Right renal cortex interstitium (tissue), 3 donors: ENCODE measurements around the gene HSF2. TPM values are rescaled to one million over a fixed set of nuclear protein-coding genes. Genes with fewer than 3 reads are reported as not detected.

Experiments
- DNase-seq, 3 donors: peaks; one replicate each; pipeline ENCODE4 v3.0.0-alpha.2; 2013; ENCODE audit warnings: low read depth in 3 of 3, low spot score in 2 of 3
- polyA plus RNA-seq, 3 donors: library from polyadenylated mRNA; unstranded; fragments of 120-200 nt; gene quantifications; one replicate each; pipeline ENCODE4 v1.2.1, GENCODE V29; 2013; ENCODE audit not compliant: insufficient read length in 3 of 3

The HSF2 gene, protein sequence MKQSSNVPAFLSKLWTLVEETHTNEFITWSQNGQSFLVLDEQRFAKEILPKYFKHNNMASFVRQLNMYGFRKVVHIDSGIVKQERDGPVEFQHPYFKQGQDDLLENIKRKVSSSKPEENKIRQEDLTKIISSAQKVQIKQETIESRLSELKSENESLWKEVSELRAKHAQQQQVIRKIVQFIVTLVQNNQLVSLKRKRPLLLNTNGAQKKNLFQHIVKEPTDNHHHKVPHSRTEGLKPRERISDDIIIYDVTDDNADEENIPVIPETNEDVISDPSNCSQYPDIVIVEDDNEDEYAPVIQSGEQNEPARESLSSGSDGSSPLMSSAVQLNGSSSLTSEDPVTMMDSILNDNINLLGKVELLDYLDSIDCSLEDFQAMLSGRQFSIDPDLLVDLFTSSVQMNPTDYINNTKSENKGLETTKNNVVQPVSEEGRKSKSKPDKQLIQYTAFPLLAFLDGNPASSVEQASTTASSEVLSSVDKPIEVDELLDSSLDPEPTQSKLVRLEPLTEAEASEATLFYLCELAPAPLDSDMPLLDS
- 10 to 100 TPM; 36.2 to 40.4 (median 38.8) TPM for polyA plus RNA-seq

DNA sequence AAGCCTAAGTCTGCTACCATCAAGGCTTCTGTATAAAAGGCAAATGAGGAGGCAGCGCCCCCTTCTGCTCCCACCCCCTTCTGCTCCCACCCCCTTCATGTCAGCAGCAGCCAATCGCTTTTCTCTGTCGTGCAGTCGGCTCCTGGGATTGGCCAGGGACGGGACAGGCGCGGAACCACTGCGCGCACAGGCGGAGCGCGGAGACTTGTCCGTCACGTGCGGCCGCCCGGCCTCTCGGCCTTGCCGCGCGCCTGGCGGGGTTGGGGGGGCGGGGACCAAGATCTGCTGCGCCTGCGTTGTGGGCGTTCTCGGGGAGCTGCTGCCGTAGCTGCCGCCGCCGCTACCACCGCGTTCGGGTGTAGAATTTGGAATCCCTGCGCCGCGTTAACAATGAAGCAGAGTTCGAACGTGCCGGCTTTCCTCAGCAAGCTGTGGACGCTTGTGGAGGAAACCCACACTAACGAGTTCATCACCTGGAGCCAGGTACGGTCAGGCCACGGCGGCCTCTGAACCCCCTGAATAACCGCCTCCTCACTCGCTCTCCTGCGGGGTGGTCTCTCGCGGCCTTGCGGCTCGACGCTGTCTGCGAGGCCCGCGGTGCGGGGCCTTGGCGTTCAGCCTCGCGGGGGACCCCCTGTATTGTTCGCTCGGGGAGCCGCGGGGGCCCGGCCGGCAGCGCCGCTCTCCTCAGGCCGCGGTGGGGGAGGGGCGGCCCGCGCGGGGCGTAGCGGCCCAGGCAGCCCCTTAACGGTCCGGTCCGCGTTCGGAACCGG is at the start of gene HSF2:
TSS of gene HSF2 (plus strand) at position 305 of the 773 bp plus-strand sequence. CDS start at position 391, 86 bp downstream.
- DNase-seq: peak; percentile 83 to 90 (median 89)

DNA sequence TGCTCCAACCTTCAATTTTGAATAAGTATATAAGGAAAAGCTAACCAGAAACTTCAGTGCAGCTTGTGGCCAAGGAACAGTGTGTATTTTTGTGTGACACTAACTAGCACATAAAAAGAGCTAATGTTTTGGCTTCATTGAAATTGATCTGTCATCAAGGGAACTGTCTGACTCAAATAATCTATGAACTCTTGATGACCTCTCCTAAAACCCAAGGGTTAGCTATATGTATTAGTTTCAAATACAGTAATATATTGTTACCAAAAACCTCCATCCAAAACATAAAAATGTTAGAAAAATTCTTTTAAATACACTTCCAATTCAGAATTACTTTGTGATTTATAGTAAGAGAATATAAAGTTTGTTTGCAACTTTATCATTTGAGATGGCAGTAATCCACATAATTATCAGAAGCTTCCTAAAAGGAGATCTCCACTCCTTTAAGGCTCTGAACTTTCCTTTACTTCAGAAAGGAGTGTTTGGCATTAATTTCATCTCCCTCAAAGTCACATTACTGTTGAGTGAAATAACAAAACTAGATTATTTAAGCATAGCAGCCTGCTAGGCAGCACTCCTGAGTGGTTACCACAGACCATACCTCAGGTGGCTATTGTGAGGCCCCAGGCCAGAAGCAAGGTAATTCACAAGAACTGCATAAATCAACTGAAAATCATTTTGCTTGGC is 46.3 kb upstream of the HSF2 start:
- no peak for DNase-seq

DNA sequence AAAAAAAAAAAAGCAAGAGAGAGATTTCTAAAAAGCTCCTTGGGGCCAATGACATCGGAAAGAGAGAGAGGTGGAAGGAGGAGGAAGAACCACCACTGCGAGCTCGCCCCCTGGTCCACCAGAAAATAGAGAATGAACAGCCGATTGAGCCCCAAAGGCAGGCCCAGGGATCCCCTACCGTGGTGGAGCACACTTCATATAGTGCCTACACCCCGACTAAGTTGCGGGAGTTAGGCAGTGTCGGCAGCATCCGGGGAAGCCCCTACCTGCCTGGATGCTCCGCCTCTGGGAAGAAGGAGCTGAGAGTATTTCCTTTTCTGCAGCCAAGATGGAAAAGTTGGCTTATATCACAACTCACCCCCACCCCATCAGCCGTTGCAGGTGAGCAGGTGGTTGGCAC is 38.6 kb upstream of the HSF2 start:
- DNase-seq: no peak

DNA sequence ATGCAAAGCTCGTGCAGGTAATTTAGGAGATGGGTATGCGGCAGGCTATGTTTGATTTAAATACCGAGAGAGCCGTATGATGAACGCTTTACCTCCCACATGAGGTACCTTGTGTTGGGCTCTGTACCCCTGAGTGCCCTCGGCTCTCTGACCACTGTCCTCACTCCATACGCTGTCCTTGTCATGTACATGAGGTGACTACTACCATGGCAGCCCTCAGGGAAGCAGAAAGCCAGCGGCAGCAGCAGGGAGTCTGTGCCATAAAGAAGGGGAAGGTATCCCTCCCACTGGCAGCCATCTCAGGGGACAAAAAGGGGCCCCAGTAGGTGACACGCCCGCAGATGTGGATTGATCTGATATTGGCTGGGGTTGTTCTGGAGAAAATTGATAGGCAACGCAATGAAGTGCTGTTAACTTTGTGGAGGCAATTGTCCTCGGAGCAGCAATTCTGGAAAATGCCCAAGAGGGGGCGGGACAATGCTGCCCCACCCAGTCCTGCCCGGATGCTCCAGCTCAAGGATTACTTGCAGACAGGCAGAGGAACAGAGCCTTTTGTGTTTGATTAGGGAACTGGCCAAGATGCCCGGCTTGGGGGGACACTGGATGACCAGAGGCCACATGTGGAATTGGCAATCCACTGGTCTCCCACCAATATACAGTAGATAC is 38.0 kb upstream of the HSF2 start:
- no peak for DNase-seq

DNA sequence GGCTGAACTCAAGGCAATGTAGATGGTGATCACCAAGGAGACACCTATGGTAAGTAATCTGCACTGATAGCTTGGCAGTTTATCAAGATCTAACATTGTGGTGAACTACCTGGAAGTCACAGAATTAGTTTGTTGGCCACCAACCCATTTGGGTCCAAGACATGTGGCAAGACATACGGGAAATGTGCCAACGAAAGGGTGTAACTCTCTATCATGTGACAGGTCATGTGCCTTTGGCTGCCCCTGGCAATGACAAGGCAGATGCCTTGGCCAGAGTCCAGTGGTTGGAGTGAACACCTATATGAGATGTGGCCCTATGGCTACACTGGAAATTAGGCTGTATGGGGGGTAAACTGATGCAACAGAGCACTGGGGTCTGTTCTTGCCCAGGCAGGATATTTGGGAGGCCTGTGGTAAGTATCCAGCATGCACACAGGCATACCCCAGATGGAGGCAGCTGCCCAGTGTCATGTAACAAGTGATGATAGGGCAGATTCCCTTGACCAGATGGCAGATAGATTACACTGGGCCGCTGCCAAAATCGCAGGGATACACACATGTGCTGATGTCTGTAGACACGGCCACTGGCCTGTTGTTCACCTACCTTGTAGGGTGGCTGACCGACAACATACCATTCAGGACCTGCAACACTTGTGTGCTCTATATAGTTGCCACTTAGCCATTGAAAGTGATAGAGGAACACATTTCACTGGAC is 35.5 kb upstream of the HSF2 start:
- DNase-seq: no peak

DNA sequence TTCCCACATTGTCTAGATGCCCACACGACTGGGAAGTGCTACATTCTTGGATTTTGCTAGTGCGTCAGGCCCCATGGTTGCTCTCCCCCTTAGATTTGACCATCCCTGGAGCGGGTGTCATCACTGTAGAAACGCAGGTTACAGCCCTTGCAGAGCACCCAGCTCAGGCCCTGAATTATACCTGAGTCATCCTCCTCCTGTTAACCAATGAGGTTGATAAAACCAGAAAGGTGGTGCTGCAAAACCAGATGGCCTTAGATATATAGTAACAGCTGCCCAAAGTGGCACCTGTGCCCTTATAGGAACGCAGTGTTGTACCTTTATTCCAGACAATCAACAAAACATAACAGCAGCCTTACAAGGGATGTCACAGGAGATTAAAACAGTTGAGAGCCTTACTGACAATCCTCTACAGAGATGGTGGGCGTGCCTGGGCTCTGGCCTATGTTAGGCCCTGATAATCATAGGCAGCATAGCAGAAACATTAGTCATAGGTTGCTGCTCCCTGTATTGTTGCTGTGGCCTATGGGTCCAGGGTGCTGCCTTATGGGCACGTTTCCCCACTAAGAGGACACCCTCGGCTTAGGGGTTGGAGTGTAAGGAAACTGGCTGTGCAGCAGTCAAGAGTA is 33.6 kb upstream of the HSF2 start:
- DNase-seq: no peak

DNA sequence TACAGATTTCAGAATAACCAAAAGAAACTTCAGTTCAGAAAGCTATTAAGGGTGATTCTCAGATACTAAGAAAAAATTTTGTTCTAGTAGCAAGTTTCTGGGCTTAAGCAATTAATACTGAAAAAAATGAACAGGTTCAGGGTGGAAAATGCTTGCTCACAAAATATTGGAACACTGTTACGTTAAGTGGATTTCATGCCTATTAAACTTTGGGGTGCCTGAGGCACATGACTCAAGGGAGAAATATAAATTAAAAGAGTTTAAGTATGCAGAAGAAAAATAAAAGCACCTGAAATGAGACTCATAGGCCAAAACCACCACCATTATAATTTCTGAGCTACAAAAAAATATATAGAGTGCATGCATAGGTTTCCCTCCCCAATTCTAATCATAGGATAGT is 32.3 kb upstream of the HSF2 start:
- no peak for DNase-seq

DNA sequence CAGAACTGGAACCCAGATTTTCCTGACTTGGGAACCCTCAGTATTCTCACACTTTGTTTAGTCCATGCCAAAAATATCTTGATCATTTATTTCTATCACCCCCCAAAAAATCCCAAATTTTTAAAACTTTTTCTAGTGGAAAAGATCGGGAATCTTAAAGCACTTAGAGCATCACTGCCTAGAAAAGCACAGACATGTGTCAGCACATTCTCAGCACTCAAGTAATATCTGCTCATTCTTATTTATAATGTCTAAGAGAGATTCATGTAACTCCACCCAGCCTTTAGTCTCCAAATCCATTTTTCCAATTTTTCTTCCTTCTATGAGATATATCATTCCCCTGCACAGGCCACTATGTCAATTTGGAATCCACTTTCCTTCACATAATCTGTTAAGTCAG is 29.9 kb upstream of the HSF2 start:
- DNase-seq: no peak

DNA sequence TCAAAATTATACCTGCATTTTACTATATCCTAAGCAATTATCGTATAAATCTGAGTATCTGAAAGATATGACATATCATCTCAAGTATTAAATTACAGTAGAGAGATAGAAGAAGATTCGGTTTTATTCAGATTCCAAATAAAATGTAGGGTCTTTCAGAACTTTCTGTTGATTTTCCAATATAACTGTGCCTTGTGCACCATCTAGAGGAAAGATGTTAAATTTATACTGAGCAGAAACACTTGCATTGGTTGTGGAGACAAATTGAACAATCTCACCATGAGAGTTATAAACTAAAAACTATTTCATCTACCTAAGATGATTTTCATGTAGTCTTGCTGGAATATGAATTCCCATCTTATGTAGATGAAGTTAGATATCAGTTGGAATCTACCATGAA is 26.8 kb upstream of the HSF2 start:
- no peak for DNase-seq

DNA sequence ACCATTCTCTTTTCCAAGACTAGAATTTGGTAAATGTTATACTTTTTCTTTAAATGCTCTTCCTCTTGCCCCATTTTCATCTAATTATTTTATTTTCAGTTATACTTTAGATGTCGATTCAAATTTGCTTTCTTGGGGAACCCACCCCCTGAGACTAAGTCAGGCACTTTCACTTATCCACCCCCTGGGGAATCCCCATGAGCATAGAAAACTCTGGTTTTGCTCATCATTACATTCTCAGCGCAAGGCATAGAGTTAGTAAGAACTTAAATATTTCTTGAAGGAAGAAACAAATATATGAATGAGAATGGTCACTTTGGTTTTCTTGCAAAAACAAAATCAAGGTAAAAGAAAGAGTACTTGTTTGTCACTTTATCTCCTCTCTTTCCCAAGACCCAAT is 25.1 kb upstream of the HSF2 start:
- no peak for DNase-seq

DNA sequence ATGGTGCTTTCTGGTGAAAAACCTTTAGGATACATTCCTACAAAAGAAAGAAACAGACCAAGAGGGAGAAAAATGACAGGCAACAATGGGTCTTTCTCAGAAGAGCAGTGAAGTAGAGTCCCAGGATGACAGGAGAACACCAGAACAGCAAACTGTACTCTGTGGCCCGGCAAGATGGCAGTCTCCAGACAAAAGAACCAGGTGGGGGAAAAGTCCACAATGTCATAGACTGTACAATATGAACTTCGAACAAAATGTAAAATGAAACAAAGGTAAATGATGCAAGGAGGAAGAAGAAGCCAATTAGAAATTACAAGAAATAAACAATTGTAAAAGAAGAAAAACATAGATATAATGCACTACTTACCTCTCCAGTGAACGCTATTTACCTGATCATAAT is 23.2 kb upstream of the HSF2 start:
- no peak for DNase-seq

DNA sequence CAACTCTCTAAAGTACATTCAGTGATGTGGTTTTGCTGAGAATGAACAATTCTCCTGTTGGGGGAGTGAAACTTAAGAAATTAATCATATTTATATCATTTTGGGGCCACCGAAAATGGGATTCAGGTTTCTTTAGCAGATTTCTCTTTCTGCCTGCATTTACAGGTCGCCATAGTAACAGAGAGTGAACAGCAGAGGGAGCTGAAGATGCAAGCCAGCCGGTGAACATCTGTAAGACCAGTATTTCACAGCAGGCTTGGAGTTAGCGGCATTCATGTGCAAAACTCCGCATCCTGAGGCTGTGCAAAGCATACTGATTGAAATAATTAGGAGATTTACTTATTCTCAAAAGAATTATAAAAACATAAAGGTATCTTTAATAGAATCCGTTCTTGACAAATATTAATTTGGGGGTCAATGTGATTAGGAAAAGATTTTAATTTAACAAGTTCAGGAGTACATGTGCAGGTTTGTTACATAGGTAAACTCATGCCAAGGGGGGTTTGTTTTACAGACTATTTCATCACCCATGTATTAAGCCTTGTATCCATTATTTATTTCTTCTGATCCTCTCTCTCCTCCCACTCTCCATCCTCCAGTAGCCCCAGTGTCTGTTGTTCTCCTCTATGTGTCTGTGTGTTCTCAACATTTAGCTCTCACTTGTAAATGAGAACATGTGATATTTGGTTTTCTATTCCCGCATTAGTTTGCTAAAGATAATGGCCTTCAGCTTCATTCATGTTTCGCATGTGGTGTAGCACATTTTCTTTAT is 17.8 kb upstream of the HSF2 start:
- peak in 2 of 3 donors; percentile 54 to 63 for DNase-seq

DNA sequence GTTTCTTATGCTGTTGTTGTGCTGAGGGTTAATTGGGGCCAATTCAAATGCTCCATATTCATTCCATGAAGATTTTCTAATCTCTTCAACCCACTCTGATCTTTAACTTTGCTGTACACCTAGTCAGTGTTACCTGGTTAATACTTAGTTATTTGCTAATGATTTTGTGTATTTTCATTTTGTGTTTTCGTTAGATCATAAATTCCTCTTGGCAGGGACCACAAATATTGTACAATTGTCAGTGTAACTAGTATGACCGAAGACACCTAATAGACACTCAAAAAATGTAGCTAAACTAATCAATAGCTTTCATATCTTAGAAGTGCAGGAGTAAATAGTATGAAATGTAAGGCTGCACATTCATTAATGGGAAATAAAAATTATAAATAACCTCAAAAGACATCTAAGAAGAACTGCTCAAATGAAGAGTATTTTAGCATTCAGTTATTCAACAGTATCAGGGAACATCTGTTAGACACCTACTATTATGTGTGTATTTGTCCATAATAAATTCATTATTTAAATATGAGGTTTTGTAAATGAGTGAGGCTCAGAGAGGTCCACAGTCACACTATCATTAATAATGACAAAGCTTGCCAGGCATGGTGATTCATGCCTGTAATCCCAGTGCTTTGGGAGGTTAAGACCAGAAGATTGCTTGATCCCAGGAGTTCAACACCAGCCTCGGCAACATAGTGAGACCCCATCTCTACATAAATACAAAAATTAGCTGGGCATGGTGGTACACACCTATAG is 13.4 kb upstream of the HSF2 start:
- no peak for DNase-seq

DNA sequence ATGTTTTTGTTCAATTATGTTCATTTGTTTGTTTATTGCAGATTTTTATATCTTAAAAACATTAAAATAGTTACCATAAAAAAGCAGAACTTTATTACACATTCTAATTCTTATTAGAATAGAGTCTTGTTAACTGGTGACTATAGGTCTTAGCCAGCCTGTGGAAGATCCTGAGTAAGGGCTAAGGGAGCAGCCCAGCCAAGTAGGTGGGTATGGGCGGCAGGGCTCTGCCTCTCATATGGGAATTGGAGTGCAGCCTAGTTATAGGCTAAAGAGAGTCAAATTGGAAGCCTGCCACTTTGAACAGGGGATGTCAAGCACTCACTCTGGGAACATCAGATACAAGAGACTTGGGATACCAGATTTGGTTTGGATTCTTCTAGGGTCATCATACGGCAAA is 10.5 kb upstream of the HSF2 start:
- no peak for DNase-seq

DNA sequence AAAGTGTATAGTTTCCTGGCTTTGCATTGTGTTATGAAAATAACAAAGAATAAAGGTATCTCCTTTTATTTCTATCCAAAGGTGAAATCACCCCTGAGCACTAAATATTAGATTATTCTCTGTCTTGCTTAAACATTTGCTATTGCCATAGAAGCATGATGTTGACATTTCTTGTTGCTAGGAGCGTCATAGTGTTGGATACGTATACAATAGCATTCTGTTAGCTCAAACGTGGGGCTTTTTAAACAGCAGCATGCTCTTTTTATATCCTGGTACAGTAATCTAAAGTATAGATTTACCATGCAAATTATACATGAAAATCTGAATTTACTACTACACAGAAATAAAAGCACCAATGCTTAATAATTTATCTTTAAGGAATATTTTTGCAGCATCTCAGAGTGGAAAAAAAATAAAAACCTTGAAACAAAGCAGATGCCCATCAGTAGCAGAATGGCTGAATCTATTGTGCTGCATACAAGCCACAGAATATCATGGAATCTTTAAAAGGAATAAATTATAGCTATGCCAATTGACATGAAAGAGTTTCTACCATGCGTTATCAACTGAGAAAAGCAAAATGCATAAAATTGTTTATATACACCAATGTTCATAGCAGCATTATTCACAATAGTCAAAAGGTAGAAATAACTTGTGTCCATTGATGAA is 9.6 kb upstream of the HSF2 start:
- no peak for DNase-seq

DNA sequence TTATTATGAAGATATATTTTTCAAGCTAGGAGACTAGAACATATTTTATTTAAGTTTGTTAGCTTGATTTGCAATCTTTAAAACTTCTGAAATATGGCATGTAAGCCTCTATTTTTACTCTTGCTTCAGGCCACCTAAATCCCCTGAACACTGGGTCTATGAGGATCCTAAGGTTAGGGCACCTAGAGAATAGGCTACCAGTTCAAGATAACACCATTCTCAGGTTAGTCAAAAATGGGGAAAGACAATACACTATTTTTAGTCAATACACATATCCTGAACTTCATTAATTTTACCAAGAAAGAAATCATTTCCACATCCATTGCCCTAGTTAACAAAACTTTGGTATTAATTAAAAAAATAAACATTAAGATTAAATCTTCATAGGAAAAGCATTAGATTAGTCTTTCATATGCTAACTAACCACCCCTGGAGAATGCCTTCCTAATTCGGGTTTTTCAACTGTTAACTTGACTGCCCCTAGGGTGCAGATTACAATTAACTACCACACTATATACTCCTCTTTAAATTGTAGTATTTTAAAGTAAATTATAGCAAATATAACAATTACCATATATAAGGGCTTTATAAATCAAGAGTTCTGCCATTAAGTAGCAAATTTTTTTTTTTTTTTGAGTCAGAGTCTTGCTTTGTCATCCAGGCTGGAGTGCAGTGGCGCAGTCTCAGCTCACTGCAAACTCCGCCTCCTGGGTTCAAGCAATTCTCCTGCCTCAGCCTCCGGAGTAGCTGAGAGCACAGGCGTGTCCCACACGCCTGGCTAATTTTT is 6.7 kb upstream of the HSF2 start:
- no peak for DNase-seq
